Measurements from ENCODE around the gene CLIC3. TPM values are rescaled to one million over a fixed set of nuclear protein-coding genes. Genes with fewer than 3 reads are reported as not detected.

CLIC3 gene
- total RNA-seq, 1 experiment from 2014 or later = 24.1 TPM

DNA sequence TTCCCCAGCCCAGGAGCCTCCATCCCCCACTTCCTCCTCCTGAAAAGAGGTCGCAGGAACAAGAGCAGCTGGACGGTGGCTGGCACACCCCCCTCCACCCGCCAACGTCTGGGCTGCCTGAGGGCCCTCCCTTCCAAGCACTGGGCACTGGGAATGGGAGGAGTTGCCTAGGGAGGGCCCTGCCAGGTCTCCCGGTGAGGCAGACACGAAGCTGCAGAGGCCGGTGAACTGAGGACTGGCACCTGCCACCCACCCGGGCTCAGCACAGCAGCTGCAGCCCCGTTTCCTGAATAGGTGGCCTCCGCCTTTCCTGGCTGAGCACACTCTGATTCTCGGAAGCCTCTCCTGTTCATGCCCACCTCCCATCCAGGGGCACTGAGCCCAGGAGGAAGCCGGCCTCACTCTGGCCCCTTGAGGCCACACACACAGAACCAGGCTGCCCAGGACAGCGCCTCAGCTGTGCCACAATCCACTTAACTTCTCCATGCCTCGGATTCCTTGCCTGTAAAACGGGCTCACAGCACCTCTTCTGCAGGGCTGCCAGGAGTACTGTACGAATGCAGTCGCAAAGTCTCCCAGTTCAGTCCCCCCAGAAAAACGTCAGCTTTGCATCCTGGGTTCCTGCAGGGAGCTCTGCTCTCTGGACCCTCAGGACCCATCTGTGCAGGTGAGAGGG is 48.3 kb upstream of the CLIC3 start:
- no peaks in the 10 kb centered on the region for H3K9me3 ChIP-seq (ENCODE audit: insufficient read depth, low read depth)
- H3K4me2 ChIP-seq = peak overlapping the region; percentile 98
- peaks cover 15% of the 10 kb centered on the region for H3K4me1 ChIP-seq (replicated peaks; ENCODE audit: insufficient read depth)
- BruUV-seq (replicated peaks) = no TSS peak
- no peak overlapping the region for H2AFZ ChIP-seq
- ChIA-PET POLR2A (ENCODE audit: unreplicated experiment) (interaction anchor here (0.5 kb wide), 1 partner anchor 41 kb away, joined by 4 read pairs; no protein-coding TSS in a partner anchor), CTCF (no interaction called here)
- peaks cover 33% of the 10 kb centered on the region for H4K20me1 ChIP-seq (ENCODE audit: insufficient read depth)
- intact Hi-C loops (cut with micrococcal nuclease; ENCODE audit: unreplicated experiment) = loop anchor here (5.0 kb wide), 1 partner anchor 73 kb away; no protein-coding TSS in a partner anchor
- H3K9me2 ChIP-seq (ENCODE audit: insufficient read depth) = no peaks in the 10 kb centered on the region
- peaks cover 5% of the 10 kb centered on the region for H3K27me3 ChIP-seq (ENCODE audit: insufficient read depth, low read depth)
- no peaks in the 10 kb centered on the region for H3K36me3 ChIP-seq (ENCODE audit: low read depth)
- H3K79me2 ChIP-seq (ENCODE audit: low read depth) = peaks cover 21% of the 10 kb centered on the region
- H3K4me3 ChIP-seq = peak overlapping the region; percentile 92; the same call in 1 of the 2 replicates
- TF ChIP-seq EZH2 (IDR thresholded peaks at IDR 0.05; ENCODE audit: low read depth) = no peak
- TF ChIP-seq, protein P1, sequence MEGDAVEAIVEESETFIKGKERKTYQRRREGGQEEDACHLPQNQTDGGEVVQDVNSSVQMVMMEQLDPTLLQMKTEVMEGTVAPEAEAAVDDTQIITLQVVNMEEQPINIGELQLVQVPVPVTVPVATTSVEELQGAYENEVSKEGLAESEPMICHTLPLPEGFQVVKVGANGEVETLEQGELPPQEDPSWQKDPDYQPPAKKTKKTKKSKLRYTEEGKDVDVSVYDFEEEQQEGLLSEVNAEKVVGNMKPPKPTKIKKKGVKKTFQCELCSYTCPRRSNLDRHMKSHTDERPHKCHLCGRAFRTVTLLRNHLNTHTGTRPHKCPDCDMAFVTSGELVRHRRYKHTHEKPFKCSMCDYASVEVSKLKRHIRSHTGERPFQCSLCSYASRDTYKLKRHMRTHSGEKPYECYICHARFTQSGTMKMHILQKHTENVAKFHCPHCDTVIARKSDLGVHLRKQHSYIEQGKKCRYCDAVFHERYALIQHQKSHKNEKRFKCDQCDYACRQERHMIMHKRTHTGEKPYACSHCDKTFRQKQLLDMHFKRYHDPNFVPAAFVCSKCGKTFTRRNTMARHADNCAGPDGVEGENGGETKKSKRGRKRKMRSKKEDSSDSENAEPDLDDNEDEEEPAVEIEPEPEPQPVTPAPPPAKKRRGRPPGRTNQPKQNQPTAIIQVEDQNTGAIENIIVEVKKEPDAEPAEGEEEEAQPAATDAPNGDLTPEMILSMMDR (conservative IDR thresholded peaks at IDR 0.05) = no peak
- peak in 1 of 2 experiments; percentile 61 for DNase-seq
- no peak overlapping the region for H3K27ac ChIP-seq
- H3F3A ChIP-seq (ENCODE audit: insufficient read depth, low read depth) = peaks cover 14% of the 10 kb centered on the region; the same call in 1 of the 2 replicates

GRCh38 chr9:137044037-137044436 is 47.7 kb upstream of the CLIC3 start:
- Histone ChIP-seq H3K27ac (no peak overlapping the region), H3F3A (ENCODE audit: insufficient read depth, low read depth) (peaks cover 14% of the 10 kb centered on the region; the same call in 1 of the 2 replicates), H3K4me1 (replicated peaks; ENCODE audit: insufficient read depth) (peaks cover 15% of the 10 kb centered on the region), H3K9me2 (ENCODE audit: insufficient read depth) (no peaks in the 10 kb centered on the region), H4K20me1 (ENCODE audit: insufficient read depth) (peaks cover 33% of the 10 kb centered on the region), H3K4me2 (peak overlapping the region; percentile 98), H3K36me3 (ENCODE audit: low read depth) (no peaks in the 10 kb centered on the region), H3K27me3 (ENCODE audit: insufficient read depth, low read depth) (no peaks in the 10 kb centered on the region), H3K79me2 (ENCODE audit: low read depth) (peaks cover 21% of the 10 kb centered on the region), H3K4me3 (peak overlapping the region; percentile 92; the same call in 1 of the 2 replicates), H3K9me3 (ENCODE audit: insufficient read depth, low read depth) (no peaks in the 10 kb centered on the region), H2AFZ (no peak overlapping the region)
- ChIA-PET POLR2A (ENCODE audit: unreplicated experiment) (no interaction called here), CTCF (no interaction called here)
- intact Hi-C loops (cut with micrococcal nuclease; ENCODE audit: unreplicated experiment) = no loop called here
- TF ChIP-seq, protein P1 (conservative IDR thresholded peaks at IDR 0.05) = no peak
- no peak for TF ChIP-seq EZH2 (IDR thresholded peaks at IDR 0.05; ENCODE audit: low read depth)
- no peak for DNase-seq
- TSS peak; percentile 11 for BruUV-seq (replicated peaks)

- intact Hi-C loops (cut with micrococcal nuclease; ENCODE audit: unreplicated experiment) = no loop called here
- peaks cover 21% of the 10 kb centered on the region for H3K79me2 ChIP-seq (ENCODE audit: low read depth)
- ChIA-PET POLR2A (ENCODE audit: unreplicated experiment) (no interaction called here), CTCF (no interaction called here)
- no peaks in the 10 kb centered on the region for H3K9me2 ChIP-seq (ENCODE audit: insufficient read depth)
- no peaks in the 10 kb centered on the region for H3K36me3 ChIP-seq (ENCODE audit: low read depth)
- H3K4me3 ChIP-seq = no peak overlapping the region
- no peak for DNase-seq
- no peak overlapping the region for H3K4me2 ChIP-seq
- no peak for TF ChIP-seq EZH2 (IDR thresholded peaks at IDR 0.05; ENCODE audit: low read depth)
- TF ChIP-seq, protein P1 (conservative IDR thresholded peaks at IDR 0.05) = no peak
- H2AFZ ChIP-seq = no peak overlapping the region
- H4K20me1 ChIP-seq (ENCODE audit: insufficient read depth) = peaks cover 33% of the 10 kb centered on the region
- BruUV-seq (replicated peaks) = no TSS peak
- no peaks in the 10 kb centered on the region for H3K27me3 ChIP-seq (ENCODE audit: insufficient read depth, low read depth)
- peaks cover 15% of the 10 kb centered on the region for H3K4me1 ChIP-seq (replicated peaks; ENCODE audit: insufficient read depth)
- peaks cover 14% of the 10 kb centered on the region; the same call in 1 of the 2 replicates for H3F3A ChIP-seq (ENCODE audit: insufficient read depth, low read depth)
- no peaks in the 10 kb centered on the region for H3K9me3 ChIP-seq (ENCODE audit: insufficient read depth, low read depth)
- H3K27ac ChIP-seq = no peak overlapping the region
These were observed 46.7 kb upstream of the CLIC3 start for GRCh38 chr9:137042751-137043727.
